Astrocyte (in vitro differentiated cells and primary cell): ENCODE results near the gene FTO. TPM values are rescaled to one million over a fixed set of nuclear protein-coding genes. Genes with fewer than 3 reads are reported as not detected.

Source experiments
- DNase-seq: peaks from one replicate; pipeline ENCODE4 v3.0.0-alpha.2; 2010; ENCODE audit warnings: low read depth
- FAIRE-seq: peaks from 2 replicates; lab custom pipeline; 2011; peaks lifted over from hg19 to GRCh38; lab: Jason Lieb, UNC
- H2AFZ ChIP-seq: 2 replicates; pipeline ENCODE4 v1.6.0; 2012; ENCODE audit warnings: low read depth, low read length, inconsistent platforms
- H3K27ac ChIP-seq: 2 replicates; pipeline ENCODE4 v1.5.1; 2011; ENCODE audit warnings: low read depth, low read length, inconsistent platforms
- H3K27me3 ChIP-seq: 2 replicates; pipeline ENCODE4 v1.6.0; 2011; ENCODE audit warnings: low read length, inconsistent platforms; ENCODE audit not compliant: insufficient read depth
- H3K36me3 ChIP-seq: 2 replicates; pipeline ENCODE4 v1.5.1; 2011; ENCODE audit warnings: low read length, inconsistent platforms; ENCODE audit not compliant: insufficient read depth
- H3K4me1 ChIP-seq: 2 replicates; pipeline ENCODE4 v1.5.1; 2011; ENCODE audit warnings: low read length, inconsistent platforms; ENCODE audit not compliant: insufficient read depth
- H3K4me2 ChIP-seq: 2 replicates; pipeline ENCODE4 v1.6.0; 2012; ENCODE audit warnings: low read length, inconsistent platforms
- H3K4me3 ChIP-seq: 2 replicates; pipeline ENCODE4 v1.5.1; 2011; ENCODE audit warnings: low read depth, mild to moderate bottlenecking, low read length, inconsistent platforms; ENCODE audit not compliant: insufficient read depth
- H3K79me2 ChIP-seq: 2 replicates; pipeline ENCODE4 v1.6.0; 2012; ENCODE audit warnings: mild to moderate bottlenecking, low read length, inconsistent platforms; ENCODE audit not compliant: insufficient read depth
- H3K9ac ChIP-seq: 2 replicates; pipeline ENCODE4 v1.6.0; 2012; ENCODE audit warnings: mild to moderate bottlenecking, low read length, inconsistent platforms
- H3K9me3 ChIP-seq: 2 replicates; pipeline ENCODE4 v1.5.1; 2012; ENCODE audit warnings: low read depth, mild to moderate bottlenecking, low read length, inconsistent platforms; ENCODE audit not compliant: insufficient read depth
- H4K20me1 ChIP-seq: 2 replicates; pipeline ENCODE4 v1.6.0; 2012; ENCODE audit warnings: low read length, inconsistent platforms; ENCODE audit not compliant: insufficient read depth
- H3K27ac Mint-ChIP-seq: one replicate; pipeline ENCODE4 v1.8.0; 2021; ENCODE audit warnings: mild to moderate bottlenecking, mixed read lengths; ENCODE audit not compliant: unreplicated experiment
- H3K27me3 Mint-ChIP-seq: one replicate; pipeline ENCODE4 v1.8.0; 2021; ENCODE audit warnings: low read depth, mixed read lengths; ENCODE audit not compliant: unreplicated experiment
- H3K36me3 Mint-ChIP-seq: one replicate; pipeline ENCODE4 v1.8.0; 2021; ENCODE audit warnings: low read depth, mixed read lengths; ENCODE audit not compliant: unreplicated experiment
- H3K4me1 Mint-ChIP-seq: one replicate; pipeline ENCODE4 v1.8.0; 2021; ENCODE audit warnings: low read depth, mixed read lengths; ENCODE audit not compliant: unreplicated experiment
- H3K4me3 Mint-ChIP-seq: one replicate; pipeline ENCODE4 v1.8.0; 2021; ENCODE audit warnings: mild to moderate bottlenecking, moderate library complexity, mixed read lengths; ENCODE audit not compliant: unreplicated experiment
- H3K9me3 Mint-ChIP-seq: one replicate; pipeline ENCODE4 v1.8.0; 2021; ENCODE audit warnings: mild to moderate bottlenecking, mixed read lengths; ENCODE audit not compliant: unreplicated experiment
- EZH2 ChIP-seq: IDR thresholded peaks from 2 replicates; pipeline ENCODE4 v1.6.1; 2012; ENCODE audit warnings: mild to moderate bottlenecking, low read length, inconsistent platforms; ENCODE audit not compliant: insufficient read depth
- total RNA-seq: library from RNA; stranded (reverse); gene quantifications from 2 replicates; pipeline ENCODE4 v1.2.1, GENCODE V29; 2021
- TF ChIP-seq, protein P1 (sequence below): IDR thresholded peaks from 2 replicates; pipeline ENCODE4 v1.5.1; 2011; ENCODE audit warnings: low read depth, mild to moderate bottlenecking, inconsistent platforms, low read length, moderate library complexity; ENCODE audit not compliant: insufficient read depth

The FTO gene
- total RNA-seq, 1 donor from 2014 or later, result 73.1 TPM

DNA sequence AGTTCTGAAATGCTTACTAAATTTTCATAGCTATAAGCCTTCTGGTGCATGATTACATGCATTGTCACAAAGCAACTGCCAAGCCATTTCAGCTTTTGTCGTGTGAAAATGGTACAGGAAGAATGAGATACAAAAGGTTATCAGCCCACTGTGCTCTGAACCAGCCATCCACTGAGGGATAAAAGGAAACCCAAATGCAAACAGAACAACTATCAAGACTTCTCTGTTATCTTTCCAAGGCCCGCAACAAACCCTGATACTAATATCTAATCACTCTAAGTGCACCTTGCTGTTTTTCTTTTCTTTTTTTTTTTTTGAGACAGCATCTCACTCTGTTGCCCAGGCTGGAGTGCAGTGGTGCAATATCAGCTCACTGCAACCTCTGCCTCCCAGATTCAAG lies 109.0 kb downstream of the FTO start:
- H3K36me3 ChIP-seq, result no peaks in the 10 kb centered on the region
- H3K4me3 ChIP-seq, result no peak overlapping the region
- H3K79me2 ChIP-seq, result peaks cover 22% of the 10 kb centered on the region
- no peaks in the 10 kb centered on the region for H3K27me3 ChIP-seq
- peaks cover 32% of the 10 kb centered on the region for H3K4me1 ChIP-seq
- H3K4me2 ChIP-seq, result no peak overlapping the region
- no peaks in the 10 kb centered on the region for H3K9me3 ChIP-seq
- H3K9me3 Mint-ChIP-seq, result peaks cover 2% of the 10 kb centered on the region
- H4K20me1 ChIP-seq, result no peaks in the 10 kb centered on the region
- DNase-seq (no peak), FAIRE-seq (no peak)
- peaks cover 40% of the 10 kb centered on the region for H3K4me1 Mint-ChIP-seq
- H3K4me3 Mint-ChIP-seq, result no peak overlapping the region
- H2AFZ ChIP-seq, result no peak overlapping the region
- H3K27ac Mint-ChIP-seq, result no peak overlapping the region
- no peak for TF ChIP-seq EZH2
- TF ChIP-seq, protein P1, sequence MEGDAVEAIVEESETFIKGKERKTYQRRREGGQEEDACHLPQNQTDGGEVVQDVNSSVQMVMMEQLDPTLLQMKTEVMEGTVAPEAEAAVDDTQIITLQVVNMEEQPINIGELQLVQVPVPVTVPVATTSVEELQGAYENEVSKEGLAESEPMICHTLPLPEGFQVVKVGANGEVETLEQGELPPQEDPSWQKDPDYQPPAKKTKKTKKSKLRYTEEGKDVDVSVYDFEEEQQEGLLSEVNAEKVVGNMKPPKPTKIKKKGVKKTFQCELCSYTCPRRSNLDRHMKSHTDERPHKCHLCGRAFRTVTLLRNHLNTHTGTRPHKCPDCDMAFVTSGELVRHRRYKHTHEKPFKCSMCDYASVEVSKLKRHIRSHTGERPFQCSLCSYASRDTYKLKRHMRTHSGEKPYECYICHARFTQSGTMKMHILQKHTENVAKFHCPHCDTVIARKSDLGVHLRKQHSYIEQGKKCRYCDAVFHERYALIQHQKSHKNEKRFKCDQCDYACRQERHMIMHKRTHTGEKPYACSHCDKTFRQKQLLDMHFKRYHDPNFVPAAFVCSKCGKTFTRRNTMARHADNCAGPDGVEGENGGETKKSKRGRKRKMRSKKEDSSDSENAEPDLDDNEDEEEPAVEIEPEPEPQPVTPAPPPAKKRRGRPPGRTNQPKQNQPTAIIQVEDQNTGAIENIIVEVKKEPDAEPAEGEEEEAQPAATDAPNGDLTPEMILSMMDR, result no peak
- H3K9ac ChIP-seq, result no peak overlapping the region
- no peaks in the 10 kb centered on the region for H3K27me3 Mint-ChIP-seq
- H3K36me3 Mint-ChIP-seq, result peaks cover 20% of the 10 kb centered on the region
- H3K27ac ChIP-seq, result no peak overlapping the region

DNA sequence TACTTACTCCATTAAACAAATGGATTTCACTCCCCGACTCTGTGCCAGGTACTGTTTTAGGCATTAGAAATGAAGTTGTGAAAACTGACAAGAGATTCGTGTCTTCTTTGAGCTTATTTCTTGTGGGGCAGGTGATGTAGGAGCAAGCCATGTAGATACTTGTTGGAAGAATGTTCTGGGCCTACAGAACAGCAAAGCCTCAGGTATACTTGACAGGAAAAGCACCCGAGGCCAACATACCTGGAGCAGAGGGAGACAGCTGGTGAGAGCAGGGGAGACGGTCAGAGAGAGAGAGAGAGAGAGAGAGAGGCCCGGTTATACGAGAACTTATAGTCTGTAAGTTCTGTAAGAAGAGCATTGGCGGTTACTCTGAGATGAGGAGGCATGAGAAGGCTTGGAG lies 110.8 kb downstream of the FTO start:
- Mint-ChIP-seq H3K27ac (no peak overlapping the region), H3K36me3 (peaks cover 20% of the 10 kb centered on the region), H3K4me3 (no peak overlapping the region), H3K9me3 (peaks cover 2% of the 10 kb centered on the region), H3K27me3 (no peaks in the 10 kb centered on the region), H3K4me1 (peaks cover 27% of the 10 kb centered on the region)
- TF ChIP-seq EZH2, result no peak
- TF ChIP-seq, protein P1, result no peak
- no peaks in the 10 kb centered on the region for H3K27me3 ChIP-seq
- H3K4me1 ChIP-seq, result peaks cover 27% of the 10 kb centered on the region
- FAIRE-seq, result no peak
- no peak for DNase-seq
- H2AFZ ChIP-seq, result no peak overlapping the region
- peaks cover 13% of the 10 kb centered on the region for H3K79me2 ChIP-seq
- no peak overlapping the region for H3K4me3 ChIP-seq
- no peaks in the 10 kb centered on the region for H3K9me3 ChIP-seq
- H4K20me1 ChIP-seq, result no peaks in the 10 kb centered on the region
- H3K4me2 ChIP-seq, result no peak overlapping the region
- no peak overlapping the region for H3K27ac ChIP-seq
- H3K36me3 ChIP-seq, result no peaks in the 10 kb centered on the region
- H3K9ac ChIP-seq, result no peak overlapping the region

DNA sequence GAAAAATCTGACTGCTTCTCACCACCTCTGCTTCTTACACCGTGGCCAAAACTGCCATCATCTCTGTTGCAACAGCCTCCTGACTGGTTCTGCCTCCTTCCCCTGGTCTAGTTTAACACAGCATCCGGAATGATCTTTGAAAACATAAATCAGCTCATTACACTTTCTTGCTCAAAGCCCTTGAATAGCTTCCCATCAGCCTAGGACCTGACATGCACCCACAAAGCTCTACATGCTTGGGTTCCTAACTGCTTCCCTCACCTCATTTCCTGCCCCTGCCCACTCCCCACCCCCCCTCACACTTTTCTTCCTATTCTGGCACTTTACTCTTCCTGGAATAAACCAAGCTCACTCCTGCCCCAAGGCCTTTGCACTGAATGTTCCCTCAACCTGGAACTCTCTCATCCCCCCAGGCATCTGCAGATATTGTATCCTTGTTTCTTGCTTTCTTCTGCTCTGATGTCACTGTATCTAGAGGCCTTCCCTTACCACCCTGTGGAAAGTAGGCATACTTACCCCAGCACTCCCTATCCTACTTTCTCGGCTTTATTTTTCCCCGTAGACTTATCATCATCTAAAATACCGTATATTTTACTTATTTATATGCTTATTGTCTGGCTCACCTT lies 112.4 kb downstream of the FTO start:
- Histone ChIP-seq H3K9ac (peak overlapping the region; percentile 34), H3K4me1 (peaks cover 23% of the 10 kb centered on the region), H3K36me3 (no peaks in the 10 kb centered on the region), H3K27ac (peak overlapping the region; percentile 91), H3K79me2 (no peaks in the 10 kb centered on the region), H3K9me3 (no peaks in the 10 kb centered on the region), H3K4me2 (peak overlapping the region; percentile 48), H3K27me3 (no peaks in the 10 kb centered on the region), H3K4me3 (no peak overlapping the region), H2AFZ (no peak overlapping the region), H4K20me1 (no peaks in the 10 kb centered on the region)
- Mint-ChIP-seq H3K9me3 (peaks cover 2% of the 10 kb centered on the region), H3K4me3 (no peak overlapping the region), H3K27ac (peak overlapping the region; percentile 95), H3K4me1 (peaks cover 31% of the 10 kb centered on the region), H3K36me3 (peaks cover 13% of the 10 kb centered on the region), H3K27me3 (no peaks in the 10 kb centered on the region)
- FAIRE-seq (no peak), DNase-seq (no peak)
- TF ChIP-seq, protein P1, result no peak
- no peak for TF ChIP-seq EZH2
